Embryonic facial prominence (tissue), 1 donor: Measurements from ENCODE around the gene SUDS3.

Experiments used
- DNase-seq: peaks from one replicate; pipeline ENCODE4 v3.0.0-alpha.2; 2016; ENCODE audit errors: extremely low spot score

SUDS3 gene

GRCh38 chr12:118447181-118447580, 70.8 kb downstream of the SUDS3 start:
- DNase-seq: no peak

- DNase-seq: no peak
Observed at GRCh38 chr12:118448341-118448740, 72.0 kb downstream of the SUDS3 start.

GRCh38 chr12:118455327-118455726, 79.0 kb downstream of the SUDS3 start:
- no peak for DNase-seq

GRCh38 chr12:118456741-118457140, 80.4 kb downstream of the SUDS3 start:
- DNase-seq: no peak

- no peak for DNase-seq
Observed at GRCh38 chr12:118459110-118459509, 82.8 kb downstream of the SUDS3 start.

GRCh38 chr12:118463677-118464076, 87.3 kb downstream of the SUDS3 start:
- DNase-seq: no peak

- DNase-seq: no peak
Observed at GRCh38 chr12:118465706-118466105, 89.4 kb downstream of the SUDS3 start.
